ENCODE measurements around the gene C1orf167.

The C1orf167 gene

DNA sequence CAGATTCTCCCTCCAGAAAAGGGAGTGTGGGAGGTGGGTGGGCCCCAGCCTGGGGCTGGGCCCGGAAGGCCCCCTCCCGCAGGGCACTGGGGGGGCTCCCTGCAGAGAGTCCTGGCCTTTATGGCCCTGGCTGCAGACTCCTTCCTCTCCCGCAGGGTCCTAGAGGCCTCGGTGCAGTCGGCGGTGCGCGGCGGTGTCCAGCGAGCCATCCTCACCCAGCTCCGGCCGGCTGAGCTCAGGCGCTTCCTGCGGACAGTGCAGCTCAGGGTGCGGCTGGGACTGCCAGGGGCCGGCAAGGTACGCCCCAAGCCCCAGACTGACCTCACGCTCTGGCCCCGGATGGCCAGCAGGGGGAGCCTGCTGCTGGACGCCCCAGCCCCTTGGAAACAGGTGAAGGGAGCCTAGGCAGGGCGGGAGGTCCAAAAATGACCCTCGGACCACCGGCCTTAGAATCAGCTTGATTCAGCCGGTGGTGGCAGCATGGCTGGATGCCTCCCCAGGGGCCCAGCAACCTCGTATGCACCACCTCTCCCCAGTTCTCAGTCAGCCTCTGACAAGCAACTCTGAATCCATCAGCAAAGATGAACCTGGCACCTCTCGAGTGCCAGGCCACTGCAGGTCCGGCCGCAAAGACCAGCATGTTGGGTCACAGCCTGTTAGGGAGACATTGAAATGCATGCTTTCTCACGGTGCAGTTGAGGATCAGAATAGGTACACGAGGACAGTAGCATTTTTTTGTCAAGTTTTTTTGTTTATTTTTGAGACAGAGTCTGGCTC, 23.2 kb downstream of the C1orf167 start:
- DNase-seq (ENCODE audit: low read depth), result no peak

- DNase-seq (ENCODE audit: low read depth), result no peak
Observed at GRCh38 chr1:11786168-11786567, 24.2 kb downstream of the C1orf167 start.

DNA sequence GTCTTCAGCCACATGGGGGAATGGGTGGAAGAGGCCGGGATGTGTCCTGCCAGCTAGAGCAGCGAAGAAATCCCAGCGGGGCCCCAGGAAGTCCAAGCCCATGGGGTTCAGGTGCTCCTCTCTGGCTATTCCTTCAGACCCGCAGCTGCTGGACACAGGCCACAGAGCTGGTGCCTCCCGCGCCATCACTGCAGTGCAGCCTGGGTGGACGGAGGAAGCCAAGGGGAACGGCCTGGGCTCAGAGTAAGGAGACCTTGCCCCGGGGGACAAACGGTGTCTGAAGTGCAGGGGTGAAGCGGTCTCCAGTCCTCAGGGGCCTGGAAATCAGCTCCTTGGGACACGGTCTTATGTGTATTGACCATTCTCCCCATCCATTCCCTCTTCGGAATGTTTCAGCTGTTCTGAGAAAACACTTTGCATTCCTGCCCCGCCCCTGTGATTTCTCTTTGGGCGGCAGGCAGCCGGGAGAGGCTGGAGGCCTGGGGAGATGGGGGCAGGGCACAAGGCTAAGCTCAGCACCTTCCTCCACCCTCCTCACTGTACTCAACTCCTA, 25.3 kb downstream of the C1orf167 start:
- DNase-seq (ENCODE audit: low read depth), result no peak

GRCh38 chr1:11787804-11788436, 25.9 kb downstream of the C1orf167 start:
- DNase-seq (ENCODE audit: low read depth), result no peak

DNA sequence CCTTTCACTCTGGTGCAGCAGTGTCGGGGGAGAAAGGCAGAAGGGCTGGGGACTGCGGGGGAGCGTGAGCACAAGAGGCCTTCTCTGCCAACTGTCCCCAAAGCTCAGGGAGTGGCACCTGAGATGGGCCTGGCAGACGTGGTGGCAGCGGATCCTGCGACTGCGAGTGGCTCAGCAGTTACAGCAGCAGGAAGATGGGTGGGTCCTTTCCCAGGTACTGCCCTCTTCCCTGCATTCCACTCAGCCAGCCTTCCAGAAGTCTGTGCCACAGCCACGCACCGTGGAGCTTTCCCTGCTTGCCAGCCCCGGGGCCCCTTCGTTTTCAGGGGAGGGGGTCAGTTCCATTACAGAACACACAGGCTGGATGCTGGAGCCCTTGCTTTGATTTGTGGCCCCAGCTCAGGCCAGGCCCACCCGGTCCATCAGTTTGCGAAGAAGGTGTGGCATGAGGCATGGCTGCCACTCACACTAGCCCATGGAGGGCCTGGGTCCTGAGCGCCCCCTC, 26.6 kb downstream of the C1orf167 start:
- DNase-seq (ENCODE audit: low read depth), result no peak

GRCh38 chr1:11789126-11790067, 27.4 kb downstream of the C1orf167 start:
- DNase-seq (ENCODE audit: low read depth), result no peak

DNA sequence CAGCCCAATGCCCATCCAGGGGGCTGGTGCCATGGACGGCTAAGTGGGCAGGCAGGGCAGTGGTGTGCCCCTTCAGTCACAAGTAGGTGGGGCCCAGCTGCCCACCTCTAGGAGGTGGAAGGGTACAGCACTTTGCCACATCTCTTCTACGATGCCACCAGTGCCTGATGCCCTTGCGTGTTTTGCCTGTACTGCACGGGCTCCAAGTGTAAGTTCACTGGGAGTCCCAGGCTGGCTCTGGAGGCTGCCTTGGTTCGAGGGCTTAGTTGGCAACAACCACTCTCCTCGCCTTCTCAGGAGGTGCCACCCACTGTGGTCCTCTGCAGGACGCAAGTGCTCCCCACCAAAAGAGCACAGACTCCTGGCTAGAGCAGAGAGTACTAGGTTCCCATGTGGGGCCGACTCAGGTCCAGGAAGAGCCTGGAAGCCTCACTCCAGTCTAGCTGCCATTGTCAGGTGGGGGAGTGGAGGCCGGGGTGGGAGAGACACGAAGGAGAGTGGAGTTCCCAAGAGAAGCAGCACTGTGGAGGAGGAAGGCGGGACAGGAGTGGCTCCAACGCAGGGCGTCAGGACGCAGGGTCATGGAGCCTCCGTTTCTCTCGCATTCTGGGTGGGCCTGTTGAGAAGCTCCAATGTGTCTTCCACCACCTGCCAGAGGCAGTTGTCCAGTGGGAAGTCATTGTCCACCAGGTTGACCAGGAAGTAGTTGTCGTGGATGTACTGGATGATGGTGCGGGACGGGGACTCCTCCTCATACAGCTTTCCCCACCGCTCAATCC, 28.3 kb downstream of the C1orf167 start:
- DNase-seq (ENCODE audit: low read depth), result no peak

- DNase-seq (ENCODE audit: low read depth), result no peak
Observed at GRCh38 chr1:11790880-11791715, 29.1 kb downstream of the C1orf167 start.

DNA sequence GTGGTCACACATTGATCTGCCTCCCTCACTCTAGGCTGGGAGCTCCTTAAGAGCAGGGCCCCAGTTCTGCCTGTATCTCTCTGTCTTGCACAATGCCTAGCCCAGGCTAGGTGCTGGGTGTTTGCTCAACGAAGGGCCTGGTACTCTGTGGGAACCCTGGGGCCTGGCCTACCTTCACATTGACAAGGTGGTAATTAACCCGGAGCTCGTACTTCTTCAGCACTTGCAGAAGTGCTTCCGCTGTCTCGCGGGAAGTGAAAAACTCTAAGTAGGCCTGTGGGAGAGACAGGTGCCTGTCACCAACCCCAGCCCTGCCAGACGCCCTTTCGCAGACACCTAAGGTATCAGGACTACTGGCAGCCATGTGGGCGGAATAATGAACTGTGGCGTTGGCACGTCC, 30.1 kb downstream of the C1orf167 start:
- no peak for DNase-seq (ENCODE audit: low read depth)

- DNase-seq (ENCODE audit: low read depth), result no peak
Observed at GRCh38 chr1:11793819-11794218, 31.8 kb downstream of the C1orf167 start.

- no peak for DNase-seq (ENCODE audit: low read depth)
Observed at GRCh38 chr1:11794446-11795237, 32.6 kb downstream of the C1orf167 start.

GRCh38 chr1:11795238-11795890, 33.4 kb downstream of the C1orf167 start:
- DNase-seq (ENCODE audit: low read depth), result no peak

DNA sequence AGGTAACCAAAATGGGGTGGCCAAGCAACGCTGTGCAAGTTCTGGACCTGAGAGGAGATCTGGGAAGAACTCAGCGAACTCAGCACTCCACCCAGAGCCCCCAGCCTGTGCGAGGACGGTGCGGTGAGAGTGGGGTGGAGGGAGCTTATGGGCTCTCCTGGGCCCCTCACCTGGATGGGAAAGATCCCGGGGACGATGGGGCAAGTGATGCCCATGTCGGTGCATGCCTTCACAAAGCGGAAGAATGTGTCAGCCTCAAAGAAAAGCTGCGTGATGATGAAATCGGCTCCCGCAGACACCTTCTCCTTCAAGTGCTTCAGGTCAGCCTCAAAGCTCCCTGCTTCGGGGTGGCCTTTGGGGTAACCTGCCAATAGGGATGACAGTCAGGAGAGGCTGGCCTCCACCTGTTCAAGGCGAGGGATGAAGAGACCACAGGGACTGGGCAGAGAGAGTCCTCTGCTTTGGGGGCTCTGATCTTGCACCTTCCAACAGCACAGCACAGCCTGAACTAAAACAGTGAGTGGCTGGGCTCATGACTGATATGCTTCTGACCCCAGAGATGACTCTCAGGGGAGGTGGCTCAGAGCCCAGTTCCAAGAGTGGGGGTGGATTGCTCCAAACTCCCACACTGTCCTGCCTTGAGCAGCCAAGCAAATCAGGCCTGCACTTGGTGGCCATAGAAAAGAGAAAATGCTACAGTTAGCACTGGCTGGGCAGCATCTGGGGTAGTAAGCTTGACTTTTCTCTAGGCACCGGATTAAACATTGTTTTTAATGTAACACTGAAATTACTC, 34.2 kb downstream of the C1orf167 start:
- no peak for DNase-seq (ENCODE audit: low read depth)

- no peak for DNase-seq (ENCODE audit: low read depth)
Observed at GRCh38 chr1:11797525-11798216, 35.7 kb downstream of the C1orf167 start.

- DNase-seq (ENCODE audit: low read depth), result no peak
Observed at GRCh38 chr1:11799099-11799498, 37.1 kb downstream of the C1orf167 start.

- DNase-seq (ENCODE audit: low read depth), result no peak
Observed at GRCh38 chr1:11799896-11800295, 37.9 kb downstream of the C1orf167 start.

GRCh38 chr1:11800391-11800755, 38.4 kb downstream of the C1orf167 start:
- no peak for DNase-seq (ENCODE audit: low read depth)
